CD14-positive monocyte (primary cell): Measurements from ENCODE around the gene EXOC6. TPM values are rescaled to one million over a fixed set of nuclear protein-coding genes. Genes with fewer than 3 reads are reported as not detected.
A peak's percentile ranks its signal among the peaks of the same experiment; 100 is the strongest.

Experiments
- DNase-seq, 3 donors: peaks; one replicate each; pipeline ENCODE4 v3.0.0-alpha.2; 2011 to 2022
- H2AFZ ChIP-seq: 2 replicates; pipeline ENCODE4 v1.6.0; 2012; ENCODE audit warnings: mild to moderate bottlenecking, low read depth, low read length, inconsistent platforms; ENCODE audit not compliant: insufficient read depth, poor library complexity, severe bottlenecking
- H3K27ac ChIP-seq, 2 donors: 1 replicate in 1 of 2; 2 replicates in 1 of 2; pipeline ENCODE4 v1.5.1; 2012 to 2013; ENCODE audit warnings: low read length in 2 of 2, control low read depth in 1 of 2, inconsistent platforms in 1 of 2, low read depth in 1 of 2, mild to moderate bottlenecking in 1 of 2
- H3K27me3 ChIP-seq, 2 donors: one replicate each; pipeline versions ENCODE4 v1.6.0 to v1.6.1; 2011 to 2013; ENCODE audit warnings: low read length in 2 of 2; ENCODE audit not compliant: control insufficient read depth in 2 of 2, insufficient read depth in 2 of 2
- H3K36me3 ChIP-seq, 2 donors: replicated peaks in 1 of 2; 1 replicate in 1 of 2; 2 replicates in 1 of 2; pipeline versions ENCODE4 v1.5.1 to v1.6.1; 2012 to 2013; ENCODE audit warnings: low read length in 2 of 2, control low read depth in 1 of 2, inconsistent platforms in 1 of 2, mild to moderate bottlenecking in 1 of 2; ENCODE audit not compliant: insufficient read depth in 2 of 2, control insufficient read depth in 1 of 2
- H3K4me1 ChIP-seq, 2 donors: 1 replicate in 1 of 2; 2 replicates in 1 of 2; pipeline versions ENCODE4 v1.5.1 to v1.6.1; 2012 to 2013; ENCODE audit warnings: low read length in 2 of 2, control low read depth in 1 of 2, inconsistent platforms in 1 of 2, mild to moderate bottlenecking in 1 of 2, moderate library complexity in 1 of 2; ENCODE audit not compliant: insufficient read depth in 2 of 2, control insufficient read depth in 1 of 2
- H3K4me2 ChIP-seq: replicated peaks from 2 replicates; pipeline ENCODE3; 2012; ENCODE audit warnings: low read length, moderate library complexity, mild to moderate bottlenecking; ENCODE audit not compliant: poor library complexity, severe bottlenecking; ENCODE audit errors: extremely low read depth
- H3K4me3 ChIP-seq, 3 experiments: fragments of 200-600 bp in 1 of 3; sonication (generic) in 1 of 3; replicated peaks in 1 of 3; 1 replicate in 2 of 3; 2 replicates in 1 of 3; pipeline ENCODE4 v1.5.1; 2011 to 2013; ENCODE audit warnings: low read length in 3 of 3, mild to moderate bottlenecking in 3 of 3, control low read depth in 2 of 3, low read depth in 2 of 3, inconsistent platforms in 1 of 3, moderate library complexity in 1 of 3
- H3K79me2 ChIP-seq: 2 replicates; pipeline ENCODE4 v1.6.0; 2012; ENCODE audit warnings: mild to moderate bottlenecking, control low read depth, inconsistent platforms, low read length, moderate library complexity; ENCODE audit not compliant: insufficient read depth
- H3K9ac ChIP-seq: 2 replicates; pipeline ENCODE4 v1.6.0; 2017; ENCODE audit warnings: low read length, mild to moderate bottlenecking; ENCODE audit not compliant: insufficient read depth, poor library complexity, severe bottlenecking
- H3K9me3 ChIP-seq, 2 donors: replicated peaks in 1 of 2; 1 replicate in 1 of 2; 2 replicates in 1 of 2; pipeline versions ENCODE4 v1.5.1 to v1.6.1; 2012 to 2013; ENCODE audit warnings: low read length in 2 of 2, control low read depth in 1 of 2; ENCODE audit not compliant: control insufficient read depth in 1 of 2, insufficient read depth in 1 of 2
- H4K20me1 ChIP-seq: 2 replicates; pipeline ENCODE4 v1.6.0; 2012; ENCODE audit warnings: mild to moderate bottlenecking, low read length, control low read depth, moderate library complexity; ENCODE audit not compliant: insufficient read depth
- H3K27ac Mint-ChIP-seq, 7 donors: one replicate each; pipeline ENCODE4 v1.8.0; 2020; ENCODE audit warnings: mild to moderate bottlenecking in 7 of 7, mixed read lengths in 7 of 7, moderate library complexity in 6 of 7, inconsistent platforms in 2 of 7
- H3K27me3 Mint-ChIP-seq, 3 donors: one replicate each; pipeline ENCODE4 v1.8.0; 2021 to 2022; ENCODE audit warnings: low read depth in 3 of 3, mild to moderate bottlenecking in 3 of 3, mixed read lengths in 3 of 3, moderate library complexity in 3 of 3, inconsistent platforms in 1 of 3
- H3K36me3 Mint-ChIP-seq, 2 donors: one replicate each; pipeline ENCODE4 v1.8.0; 2020; ENCODE audit warnings: mixed read lengths in 2 of 2, inconsistent platforms in 1 of 2, mild to moderate bottlenecking in 1 of 2
- H3K4me1 Mint-ChIP-seq: one replicate; pipeline ENCODE4 v1.8.0; 2020; ENCODE audit warnings: mild to moderate bottlenecking, mixed read lengths
- H3K4me3 Mint-ChIP-seq, 2 donors: one replicate each; pipeline ENCODE4 v1.8.0; 2020; ENCODE audit warnings: mild to moderate bottlenecking in 2 of 2, mixed read lengths in 2 of 2, moderate library complexity in 1 of 2
- H3K9me3 Mint-ChIP-seq, 7 donors: one replicate each; pipeline ENCODE4 v1.8.0; 2020 to 2022; ENCODE audit warnings: mixed read lengths in 7 of 7, mild to moderate bottlenecking in 6 of 7, moderate library complexity in 6 of 7, inconsistent platforms in 2 of 7
- CTCF ChIP-seq: fragments of 200-600 bp; IDR thresholded peaks from one replicate; pipeline ENCODE4 v1.8.0; 2022; ENCODE audit warnings: antibody characterized with exemption, mild to moderate bottlenecking
- WGBS: methylation state at CpG from one replicate; pipeline ENCODE4 v1.1.5; 2013; ENCODE audit warnings: missing lambda C conversion rate; ENCODE audit not compliant: insufficient coverage; 5-methylcytosine and 5-hydroxymethylcytosine counted together
- intact Hi-C, 2 donors: fragments of 100-400 bp; cut with micrococcal nuclease; formaldehyde crosslinking; loops; one replicate each; pipeline versions ENCODE4 v1.15.0 to v1.15.1; 2023
- polyA plus RNA-seq, 3 donors: library from polyadenylated mRNA; depleted of rRNA in 1 of 3; unstranded in 2 of 3; stranded (reverse) in 1 of 3; fragments of 300-500 nt in 2 of 3; fragments of >200 nt in 1 of 3; fragmentation: Illumina TruSeq in 2 of 3; gene quantifications; 1 replicate in 2 of 3; 2 replicates in 1 of 3; pipeline ENCODE4 v1.2.3, GENCODE V29; 2012 to 2021

The EXOC6 gene
- polyA plus RNA-seq, 3 donors = 7.5 to 9.6 (median 8.3) TPM

GRCh38 chr10:93071177-93071472, 222.8 kb downstream of the EXOC6 start:
- H3K27ac Mint-ChIP-seq = no peak overlapping the region
- 67% methylated on average over 3 of the region's 7 CpGs for WGBS

GRCh38 chr10:93071674-93072224, 223.4 kb downstream of the EXOC6 start:
- Histone ChIP-seq H3K4me2 (peak overlapping the region; percentile 31), H3K79me2 (no peaks in the 10 kb centered on the region), H2AFZ (no peak overlapping the region), H3K36me3 (no peaks in the 10 kb centered on the region), H3K27me3 (peaks cover 80 to 97% of the 10 kb centered on the region in 2 donors), H3K9me3 (peaks cover 5 to 66% of the 10 kb centered on the region in 2 donors), H3K27ac (no peak overlapping the region), H4K20me1 (no peaks in the 10 kb centered on the region), H3K4me1 (peaks cover 23 to 35% of the 10 kb centered on the region in 2 donors), H3K9ac (no peak overlapping the region), H3K4me3 (peak overlapping the region in 1 of 3 experiments; percentile 39)
- Mint-ChIP-seq H3K27ac (no peak overlapping the region), H3K4me1 (peaks cover 31% of the 10 kb centered on the region), H3K36me3 (peaks cover 5 to 14% of the 10 kb centered on the region in 2 donors), H3K4me3 (peak overlapping the region; percentile 6 to 87), H3K27me3 (peaks cover 90 to 100% (median 100%) of the 10 kb centered on the region in 3 donors), H3K9me3 (peaks cover 0 to 13% (median 4%) of the 10 kb centered on the region in 7 donors)
- TF ChIP-seq CTCF = no peak
- no peak for DNase-seq
- intact Hi-C loops = no loop called here
- under 1% methylated on average over 30 of the region's 37 CpGs for WGBS

More at GRCh38 chr10:93071177-93071472, 222.8 kb downstream of the EXOC6 start:
- H3K9me3 Mint-ChIP-seq = peaks cover 0 to 16% (median 4%) of the 10 kb centered on the region in 7 donors
- no peaks in the 10 kb centered on the region for H3K36me3 ChIP-seq
- peaks cover 5 to 68% of the 10 kb centered on the region in 2 donors for H3K9me3 ChIP-seq
- H3K27ac ChIP-seq = no peak overlapping the region
- H3K9ac ChIP-seq = no peak overlapping the region
- no peak overlapping the region for H3K4me3 ChIP-seq
- H3K4me1 ChIP-seq = peaks cover 23 to 35% of the 10 kb centered on the region in 2 donors
- H3K79me2 ChIP-seq = no peaks in the 10 kb centered on the region
- peak overlapping the region in 1 of 2 donors; percentile 85 for H3K4me3 Mint-ChIP-seq
- TF ChIP-seq CTCF = no peak
- H4K20me1 ChIP-seq = no peaks in the 10 kb centered on the region
- peaks cover 81 to 97% of the 10 kb centered on the region in 2 donors for H3K27me3 ChIP-seq
- peaks cover 90 to 100% (median 100%) of the 10 kb centered on the region in 3 donors for H3K27me3 Mint-ChIP-seq
- peaks cover 31% of the 10 kb centered on the region for H3K4me1 Mint-ChIP-seq
- DNase-seq = no peak
- H3K4me2 ChIP-seq = no peak overlapping the region
- H3K36me3 Mint-ChIP-seq = peaks cover 5 to 14% of the 10 kb centered on the region in 2 donors
- no peak overlapping the region for H2AFZ ChIP-seq
- intact Hi-C loops = no loop called here
